OCI-LY1 (cell line): ENCODE data around the gene TEX26.

ENCODE experiments used
- H2AFZ ChIP-seq: fragments of 200-600 bp; sonication (generic), shearing (Covaris generic); 2 replicates; pipeline ENCODE4 v1.6.0; 2014; ENCODE audit warnings: antibody characterized with exemption, mild to moderate bottlenecking, low read length
- H3F3A ChIP-seq: fragments of 200-600 bp; sonication (generic), shearing (Covaris generic); 2 replicates; pipeline ENCODE4 v1.6.0; 2014; ENCODE audit warnings: mild to moderate bottlenecking, antibody characterized with exemption, low read length, moderate library complexity; ENCODE audit not compliant: insufficient read depth
- H3K27ac ChIP-seq: fragments of 200-600 bp; sonication (generic); 2 replicates; pipeline ENCODE4 v1.5.1; 2014; ENCODE audit warnings: low read length, mixed run types, mild to moderate bottlenecking, low read depth; ENCODE audit not compliant: poor library complexity, severe bottlenecking
- H3K27me3 ChIP-seq: fragments of 200-600 bp; sonication (generic); 2 replicates; pipeline ENCODE4 v1.6.0; 2014; ENCODE audit warnings: antibody characterized with exemption, mild to moderate bottlenecking, low read length, moderate library complexity; ENCODE audit not compliant: insufficient read depth
- H3K36me3 ChIP-seq: fragments of 200-600 bp; sonication (generic); 2 replicates; pipeline ENCODE4 v1.6.1; 2014; ENCODE audit warnings: mild to moderate bottlenecking, antibody characterized with exemption, low read length, moderate library complexity, mixed read lengths; ENCODE audit not compliant: insufficient read depth
- H3K4me1 ChIP-seq: fragments of 200-600 bp; sonication (generic); 2 replicates; pipeline ENCODE4 v1.5.1; 2014; ENCODE audit warnings: mild to moderate bottlenecking, low read length, moderate library complexity; ENCODE audit not compliant: insufficient read depth, severe bottlenecking
- H3K4me2 ChIP-seq: fragments of 200-600 bp; sonication (generic), shearing (Covaris generic); 2 replicates; pipeline ENCODE4 v1.6.1; 2014; ENCODE audit warnings: low read length
- H3K4me3 ChIP-seq: fragments of 200-600 bp; sonication (generic); 2 replicates; pipeline ENCODE4 v1.5.1; 2014; ENCODE audit warnings: low read length, low read depth, mild to moderate bottlenecking, mixed read lengths; ENCODE audit not compliant: poor library complexity, severe bottlenecking
- H3K79me2 ChIP-seq: fragments of 200-600 bp; shearing (Covaris generic); 2 replicates; pipeline ENCODE4 v1.6.1; 2016; ENCODE audit warnings: mixed run types, low read length, mixed read lengths; ENCODE audit not compliant: insufficient read depth
- H3K9ac ChIP-seq: fragments of 200-600 bp; sonication (generic), shearing (Covaris generic); 2 replicates; pipeline ENCODE4 v1.6.1; 2014; ENCODE audit warnings: mild to moderate bottlenecking, low read length, mixed read lengths
- H3K9me2 ChIP-seq: fragments of 200-600 bp; sonication (generic), shearing (Covaris generic); 2 replicates; pipeline ENCODE4 v1.6.1; 2014; ENCODE audit warnings: low read depth, mild to moderate bottlenecking, low read length, mixed read lengths
- H3K9me3 ChIP-seq: fragments of 200-600 bp; shearing (Covaris generic); 2 replicates; pipeline ENCODE4 v1.6.1; 2014; ENCODE audit warnings: low read length, mixed read lengths
- H4K20me1 ChIP-seq: fragments of 200-600 bp; sonication (generic), shearing (Covaris generic); 2 replicates; pipeline ENCODE4 v1.6.0; 2016; ENCODE audit warnings: mild to moderate bottlenecking, low read length; ENCODE audit not compliant: insufficient read depth
- EZH2 ChIP-seq: fragments of 200-600 bp; sonication (generic), shearing (Covaris generic); IDR thresholded peaks from 2 replicates; pipeline ENCODE4 v1.8.0; 2017; ENCODE audit warnings: borderline replicate concordance, mixed run types, mild to moderate bottlenecking, antibody characterized with exemption, low read length, moderate library complexity, mixed read lengths
- TF ChIP-seq, protein P1 (sequence below): fragments of 200-600 bp; sonication (generic), shearing (Covaris generic); IDR thresholded peaks from 2 replicates; pipeline ENCODE4 v1.5.1; 2017; ENCODE audit warnings: mild to moderate bottlenecking, antibody characterized with exemption, low read length, moderate library complexity, mixed read lengths

The TEX26 gene

DNA sequence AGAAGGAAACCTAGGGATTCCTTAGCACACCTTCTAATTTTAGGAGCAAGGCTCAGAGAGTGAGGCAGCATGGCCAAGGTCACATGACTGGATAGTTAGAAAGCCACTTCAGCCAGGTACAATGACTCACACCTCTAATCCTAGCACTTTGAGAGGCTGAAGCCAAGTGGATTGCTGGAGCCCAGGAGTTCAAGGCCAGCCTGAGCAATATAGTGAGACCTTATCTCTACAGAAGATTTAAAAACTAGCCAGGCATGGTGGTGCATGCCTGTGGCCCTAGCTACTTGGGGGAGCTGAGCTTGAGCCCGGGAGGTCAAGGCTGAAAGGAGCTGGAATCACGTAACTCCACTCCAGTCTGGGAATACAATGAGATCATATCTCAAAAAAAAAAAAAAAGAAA, 69.2 kb downstream of the TEX26 start:
- TF ChIP-seq, protein P1, sequence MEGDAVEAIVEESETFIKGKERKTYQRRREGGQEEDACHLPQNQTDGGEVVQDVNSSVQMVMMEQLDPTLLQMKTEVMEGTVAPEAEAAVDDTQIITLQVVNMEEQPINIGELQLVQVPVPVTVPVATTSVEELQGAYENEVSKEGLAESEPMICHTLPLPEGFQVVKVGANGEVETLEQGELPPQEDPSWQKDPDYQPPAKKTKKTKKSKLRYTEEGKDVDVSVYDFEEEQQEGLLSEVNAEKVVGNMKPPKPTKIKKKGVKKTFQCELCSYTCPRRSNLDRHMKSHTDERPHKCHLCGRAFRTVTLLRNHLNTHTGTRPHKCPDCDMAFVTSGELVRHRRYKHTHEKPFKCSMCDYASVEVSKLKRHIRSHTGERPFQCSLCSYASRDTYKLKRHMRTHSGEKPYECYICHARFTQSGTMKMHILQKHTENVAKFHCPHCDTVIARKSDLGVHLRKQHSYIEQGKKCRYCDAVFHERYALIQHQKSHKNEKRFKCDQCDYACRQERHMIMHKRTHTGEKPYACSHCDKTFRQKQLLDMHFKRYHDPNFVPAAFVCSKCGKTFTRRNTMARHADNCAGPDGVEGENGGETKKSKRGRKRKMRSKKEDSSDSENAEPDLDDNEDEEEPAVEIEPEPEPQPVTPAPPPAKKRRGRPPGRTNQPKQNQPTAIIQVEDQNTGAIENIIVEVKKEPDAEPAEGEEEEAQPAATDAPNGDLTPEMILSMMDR, result no peak
- no peak for TF ChIP-seq EZH2
- H3K4me2 ChIP-seq, result no peak overlapping the region
- H3K27ac ChIP-seq, result no peak overlapping the region
- H3K4me3 ChIP-seq, result no peak overlapping the region
- no peaks in the 10 kb centered on the region for H4K20me1 ChIP-seq
- no peaks in the 10 kb centered on the region for H3K79me2 ChIP-seq
- no peaks in the 10 kb centered on the region for H3F3A ChIP-seq
- no peaks in the 10 kb centered on the region for H3K9me3 ChIP-seq
- no peak overlapping the region for H3K9ac ChIP-seq
- H3K27me3 ChIP-seq, result no peaks in the 10 kb centered on the region; the same call in 1 of the 2 replicates
- no peaks in the 10 kb centered on the region for H3K4me1 ChIP-seq
- H3K9me2 ChIP-seq, result no peaks in the 10 kb centered on the region
- H2AFZ ChIP-seq, result no peak overlapping the region
- no peaks in the 10 kb centered on the region for H3K36me3 ChIP-seq

DNA sequence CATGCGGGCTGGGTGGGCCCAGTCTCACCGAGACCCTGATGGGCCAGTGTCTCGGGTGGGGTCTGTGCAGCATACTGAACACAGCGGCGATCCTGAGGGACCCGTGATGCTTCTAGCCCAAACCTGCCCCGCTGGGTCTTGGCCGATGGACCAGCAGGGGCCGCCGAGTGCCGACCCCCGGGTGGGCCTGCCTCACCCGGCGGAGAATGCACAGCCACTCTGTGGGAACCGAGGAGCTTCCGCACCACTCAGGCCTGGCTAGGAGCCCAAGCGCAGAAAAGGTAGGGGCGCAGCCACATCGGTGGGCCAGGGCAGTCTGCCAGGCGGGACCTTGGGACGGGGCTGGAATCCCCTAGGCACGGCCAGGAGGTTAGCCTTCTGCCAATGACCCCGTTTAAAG, 72.6 kb downstream of the TEX26 start:
- no peaks in the 10 kb centered on the region for H3K9me3 ChIP-seq
- no peaks in the 10 kb centered on the region for H3K79me2 ChIP-seq
- TF ChIP-seq, protein P1, result no peak
- TF ChIP-seq EZH2, result no peak

DNA sequence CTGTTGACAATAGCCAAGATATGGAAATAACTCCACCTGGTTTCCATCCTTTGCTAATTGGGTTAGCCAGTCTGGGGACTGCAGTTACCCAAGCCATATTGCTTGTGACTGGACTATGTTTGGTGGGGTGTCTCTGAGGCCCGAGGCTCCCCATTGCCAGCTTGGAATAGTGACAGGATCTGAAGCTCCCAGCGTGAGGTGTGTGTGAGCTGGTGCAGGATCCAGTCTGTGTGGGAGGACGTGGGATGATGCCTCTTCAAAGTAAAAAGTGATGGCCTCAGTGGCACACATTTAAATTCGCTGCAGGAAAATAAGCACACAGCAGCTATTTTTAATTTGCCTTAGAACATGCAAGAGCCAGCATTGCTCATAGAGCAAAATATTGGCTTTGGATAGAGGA, 75.0 kb downstream of the TEX26 start:
- no peaks in the 10 kb centered on the region for H3K36me3 ChIP-seq
- no peak overlapping the region for H3K4me3 ChIP-seq
- TF ChIP-seq, protein P1, result no peak
- no peaks in the 10 kb centered on the region for H3K4me1 ChIP-seq
- no peak overlapping the region for H2AFZ ChIP-seq
- H3K9me2 ChIP-seq, result no peaks in the 10 kb centered on the region
- no peak overlapping the region for H3K27ac ChIP-seq
- H3K27me3 ChIP-seq, result peaks cover 5% of the 10 kb centered on the region; the same call in 1 of the 2 replicates
- no peaks in the 10 kb centered on the region for H4K20me1 ChIP-seq
- H3K9ac ChIP-seq, result no peak overlapping the region
- H3F3A ChIP-seq, result no peaks in the 10 kb centered on the region
- H3K4me2 ChIP-seq, result no peak overlapping the region
- no peaks in the 10 kb centered on the region for H3K9me3 ChIP-seq
- no peaks in the 10 kb centered on the region for H3K79me2 ChIP-seq

More for the DNA sequence above, 72.6 kb downstream of the TEX26 start:
- H3K4me2 ChIP-seq, result no peak overlapping the region
- no peaks in the 10 kb centered on the region for H3K4me1 ChIP-seq
- no peaks in the 10 kb centered on the region for H3F3A ChIP-seq
- no peak overlapping the region for H3K9ac ChIP-seq
- no peaks in the 10 kb centered on the region for H3K9me2 ChIP-seq
- no peaks in the 10 kb centered on the region for H4K20me1 ChIP-seq
- no peaks in the 10 kb centered on the region for H3K36me3 ChIP-seq
- peaks cover 5% of the 10 kb centered on the region; the same call in 1 of the 2 replicates for H3K27me3 ChIP-seq
- H3K4me3 ChIP-seq, result no peak overlapping the region
- no peak overlapping the region for H3K27ac ChIP-seq
- no peak overlapping the region for H2AFZ ChIP-seq
